H1 (cell line): ENCODE results near the gene NME7. TPM values are rescaled to one million over a fixed set of nuclear protein-coding genes. Genes with fewer than 3 reads are reported as not detected.

Experiments used
- CTCF ChIA-PET: fragments of 300-600 bp; sonication (Branson Sonifier 250); formaldehyde crosslinking; loops from one replicate; lab custom pipeline; 2021; ENCODE audit not compliant: partially characterized antibody; lab: Charles Lee
- POLR2A ChIA-PET: fragments of 300-600 bp; sonication (Branson Sonifier 250); formaldehyde crosslinking; loops from one replicate; lab custom pipeline; 2021; ENCODE audit warnings: inconsistent platforms; ENCODE audit not compliant: partially characterized antibody; lab: Charles Lee
- DNase-seq, 2 experiments: peaks; one replicate each; pipeline versions ENCODE4 v3.0.0 to v3.0.0-alpha.2; 2010 to 2022; ENCODE audit warnings: low spot score in 2 of 2, low read depth in 1 of 2, mixed read lengths in 1 of 2
- FAIRE-seq: peaks from 2 replicates; lab custom pipeline; 2011; peaks lifted over from hg19 to GRCh38; lab: Jason Lieb, UNC
- H2AFZ ChIP-seq: 2 replicates; pipeline ENCODE4 v1.8.1; 2012; ENCODE audit warnings: low read length, inconsistent platforms
- H2AK5ac ChIP-seq: 2 replicates; pipeline ENCODE4 v1.6.1; 2013; ENCODE audit warnings: low read depth, low read length
- H2BK120ac ChIP-seq: replicated peaks from 2 replicates; pipeline ENCODE3; 2013; ENCODE audit warnings: low read depth, low read length, inconsistent platforms
- H2BK12ac ChIP-seq: 2 replicates; pipeline ENCODE4 v1.6.1; 2013; ENCODE audit warnings: low read depth, low read length
- H2BK15ac ChIP-seq: 2 replicates; pipeline ENCODE4 v1.6.1; 2013; ENCODE audit warnings: low read length
- H2BK20ac ChIP-seq: 2 replicates; pipeline ENCODE4 v1.6.1; 2013; ENCODE audit warnings: low read length
- H2BK5ac ChIP-seq: 2 replicates; pipeline ENCODE4 v1.6.1; 2013; ENCODE audit warnings: low read depth, low read length
- H3K14ac ChIP-seq: 2 replicates; pipeline ENCODE4 v1.6.1; 2013; ENCODE audit warnings: inconsistent platforms; ENCODE audit not compliant: insufficient read length
- H3K18ac ChIP-seq: 2 replicates; pipeline ENCODE4 v1.6.1; 2013; ENCODE audit warnings: low read length; ENCODE audit errors: extremely low read depth
- H3K23ac ChIP-seq: 2 replicates; pipeline ENCODE4 v1.6.1; 2013; ENCODE audit warnings: inconsistent platforms; ENCODE audit not compliant: insufficient read length
- H3K23me2 ChIP-seq: 2 replicates; pipeline ENCODE4 v1.6.1; 2013; ENCODE audit warnings: low read depth, low read length
- H3K27ac ChIP-seq: 2 replicates; pipeline ENCODE4 v1.6.1; 2011; ENCODE audit warnings: low read depth, low read length, inconsistent platforms
- H3K27me3 ChIP-seq, 4 experiments: replicated peaks in 1 of 4; 1 replicate in 1 of 4; 2 replicates in 3 of 4; pipeline versions ENCODE4 v1.6.1 to v1.8.1; 2011 to 2013; ENCODE audit warnings: low read length in 3 of 4, mild to moderate bottlenecking in 3 of 4, inconsistent platforms in 2 of 4, mixed read lengths in 2 of 4, moderate library complexity in 1 of 4; ENCODE audit not compliant: control insufficient read depth in 3 of 4, insufficient read depth in 3 of 4; ENCODE audit errors: extremely low read depth in 1 of 4
- H3K36me3 ChIP-seq, 4 experiments: 2 replicates each; pipeline versions ENCODE4 v1.6.1 to v1.8.1; 2011 to 2013; ENCODE audit warnings: mild to moderate bottlenecking in 4 of 4, low read length in 3 of 4, moderate library complexity in 2 of 4, control low read depth in 1 of 4, inconsistent platforms in 1 of 4; ENCODE audit not compliant: insufficient read depth in 4 of 4, control insufficient read depth in 2 of 4
- H3K4ac ChIP-seq: replicated peaks from 2 replicates; pipeline ENCODE3; 2013; ENCODE audit warnings: low read length, low read depth, mixed read lengths, inconsistent platforms; ENCODE audit not compliant: insufficient read length
- H3K4me1 ChIP-seq, 4 experiments: replicated peaks in 1 of 4; 1 replicate in 1 of 4; 2 replicates in 3 of 4; pipeline versions ENCODE4 v1.6.1 to v1.8.1; 2011 to 2013; ENCODE audit warnings: low read length in 3 of 4, inconsistent platforms in 2 of 4, mixed read lengths in 1 of 4; ENCODE audit not compliant: insufficient read depth in 4 of 4, control insufficient read depth in 3 of 4
- H3K4me2 ChIP-seq, 2 experiments: 2 replicates each; pipeline versions ENCODE4 v1.6.1 to v1.8.1; 2011 to 2013; ENCODE audit warnings: low read depth in 2 of 2, low read length in 2 of 2, control low read depth in 1 of 2, inconsistent platforms in 1 of 2, mild to moderate bottlenecking in 1 of 2; ENCODE audit not compliant: insufficient read depth in 1 of 2
- H3K4me3 ChIP-seq, 4 experiments: fragments of 200-600, 300-600 bp in 1 of 4; sonication (generic), shearing (Covaris generic), sonication (Bioruptor Twin) in 1 of 4; 2 replicates each; pipeline versions ENCODE4 v1.5.1 to v1.8.1; 2011 to 2016; ENCODE audit warnings: low read length in 4 of 4, low read depth in 3 of 4, control low read depth in 2 of 4, inconsistent platforms in 2 of 4, mild to moderate bottlenecking in 2 of 4, mixed read lengths in 1 of 4, moderate library complexity in 1 of 4; ENCODE audit not compliant: insufficient read depth in 2 of 4; ENCODE audit errors: extremely low read depth in 1 of 4
- H3K56ac ChIP-seq: replicated peaks from 2 replicates; pipeline ENCODE3; 2013; ENCODE audit warnings: low read depth, mild to moderate bottlenecking, mixed read lengths, low read length, inconsistent platforms; ENCODE audit not compliant: insufficient read length
- H3K79me1 ChIP-seq: 2 replicates; pipeline ENCODE4 v1.6.1; 2013; ENCODE audit warnings: low read depth, low read length, control low read depth
- H3K79me2 ChIP-seq, 2 experiments: 2 replicates each; pipeline versions ENCODE4 v1.6.1 to v1.8.1; 2012 to 2013; ENCODE audit warnings: low read length in 2 of 2, mild to moderate bottlenecking in 2 of 2, inconsistent platforms in 1 of 2; ENCODE audit not compliant: insufficient read depth in 2 of 2, control insufficient read depth in 1 of 2
- H3K9ac ChIP-seq, 4 experiments: replicated peaks in 1 of 4; 1 replicate in 1 of 4; 2 replicates in 3 of 4; pipeline versions ENCODE4 v1.6.1 to v1.8.1; 2011 to 2013; ENCODE audit warnings: low read depth in 3 of 4, low read length in 3 of 4, control low read depth in 2 of 4, mild to moderate bottlenecking in 2 of 4, moderate library complexity in 2 of 4, inconsistent platforms in 1 of 4; ENCODE audit errors: extremely low read depth in 1 of 4
- H3K9me3 ChIP-seq, 2 experiments: 2 replicates each; pipeline versions ENCODE4 v1.6.1 to v1.8.1; 2012 to 2013; ENCODE audit warnings: mild to moderate bottlenecking in 2 of 2, moderate library complexity in 2 of 2, control low read depth in 1 of 2, inconsistent platforms in 1 of 2, low read depth in 1 of 2, low read length in 1 of 2, mixed read lengths in 1 of 2; ENCODE audit not compliant: insufficient read depth in 2 of 2
- H4K20me1 ChIP-seq, 2 experiments: replicated peaks in 1 of 2; 2 replicates each; pipeline versions ENCODE3 to v1.8.1; 2011 to 2013; ENCODE audit warnings: inconsistent platforms in 2 of 2, low read length in 2 of 2, mild to moderate bottlenecking in 1 of 2; ENCODE audit not compliant: insufficient read depth in 2 of 2, control insufficient read depth in 1 of 2
- H4K5ac ChIP-seq: 2 replicates; pipeline ENCODE4 v1.6.1; 2013; ENCODE audit warnings: low read length, low read depth, mixed read lengths, inconsistent platforms; ENCODE audit not compliant: insufficient read length
- H4K8ac ChIP-seq: 2 replicates; pipeline ENCODE4 v1.8.0; 2013; ENCODE audit warnings: mild to moderate bottlenecking, moderate library complexity, low read length, inconsistent platforms; ENCODE audit not compliant: insufficient read depth; ENCODE audit errors: extremely low read depth
- H4K91ac ChIP-seq: replicated peaks from 2 replicates; pipeline ENCODE3; 2013; ENCODE audit warnings: low read length, mixed read lengths, inconsistent platforms; ENCODE audit not compliant: insufficient read length
- CHD2 ChIP-seq: IDR thresholded peaks from 2 replicates; pipeline ENCODE4 v1.6.1; 2012; ENCODE audit warnings: low read length, improper control_type of control experiment
- EP300 ChIP-seq, 2 experiments: IDR thresholded peaks; 1 replicate in 1 of 2; 2 replicates in 1 of 2; pipeline ENCODE4 v1.6.1; 2011 to 2012; ENCODE audit warnings: low read depth in 2 of 2, low read length in 2 of 2, mild to moderate bottlenecking in 2 of 2, borderline replicate concordance in 1 of 2, inconsistent platforms in 1 of 2, moderate library complexity in 1 of 2
- GABPA ChIP-seq: IDR thresholded peaks from 2 replicates; pipeline ENCODE4 v1.6.1; 2011; ENCODE audit warnings: mild to moderate bottlenecking, low read length, moderate library complexity, borderline replicate concordance; ENCODE audit not compliant: insufficient read depth
- SRF ChIP-seq: IDR thresholded peaks from 2 replicates; pipeline ENCODE4 v1.6.1; 2011; ENCODE audit warnings: mild to moderate bottlenecking, low read depth, low read length, moderate library complexity
- SUZ12 ChIP-seq: fragments of 200-600 bp; sonication (generic); IDR thresholded peaks from 2 replicates; pipeline ENCODE4 v1.6.1; 2012; ENCODE audit warnings: mild to moderate bottlenecking, inconsistent platforms, low read length, moderate library complexity, mixed read lengths
- YY1 ChIP-seq: IDR thresholded peaks from 2 replicates; pipeline ENCODE4 v1.6.1; 2011; ENCODE audit warnings: low read depth, mild to moderate bottlenecking, low read length
- WGBS, 2 experiments: shearing (Covaris generic) in 1 of 2; methylation state at CpG; one replicate each; pipeline versions ENCODE4 v1.1.6 to v1.1.7; 2013 to 2015; ENCODE audit warnings: low lambda C conversion rate in 2 of 2, mixed read lengths in 2 of 2, inconsistent platforms in 1 of 2, low coverage in 1 of 2, missing lambda C conversion rate in 1 of 2; ENCODE audit not compliant: insufficient replicate concordance in 2 of 2, insufficient coverage in 1 of 2, insufficient read length in 1 of 2; ENCODE audit errors: extremely low coverage in 1 of 2, missing lambda C conversion rate in 1 of 2; 5-methylcytosine and 5-hydroxymethylcytosine counted together
- polyA plus RNA-seq, 7 experiments: library from polyadenylated mRNA; depleted of rRNA in 3 of 7; stranded (reverse) in 5 of 7; unstranded in 2 of 7; fragments of >200 nt in 5 of 7; fragments of 200-250 nt in 2 of 7; gene quantifications; 1 replicate in 5 of 7; 2 replicates in 1 of 7; 4 replicates in 1 of 7; pipeline versions ENCODE4 v1.2.1 to v1.2.3, GENCODE V29; 2011 to 2013; ENCODE audit warnings: missing spikeins in 2 of 7, mixed read lengths in 2 of 7
- total RNA-seq: library from RNA; stranded (reverse); fragmentation: NEBNext Ultra II Directional; extraction: Animal tissue kit (Norgen Biotek cat#: 25700); gene quantifications from 2 replicates; pipeline ENCODE4 v1.2.1, GENCODE V29; 2021
- TF ChIP-seq, protein P1 (sequence below): IDR thresholded peaks from 2 replicates; pipeline ENCODE4 v1.6.1; 2011; ENCODE audit warnings: low read depth, mild to moderate bottlenecking, low read length; ENCODE audit not compliant: insufficient read depth

NME7 gene
- total and polyA plus RNA-seq, 2 of the 8 experiments (the other 6 are each of a cell fraction or from before 2014, with no cell fraction given), result 11.6 to 28.5 TPM

DNA sequence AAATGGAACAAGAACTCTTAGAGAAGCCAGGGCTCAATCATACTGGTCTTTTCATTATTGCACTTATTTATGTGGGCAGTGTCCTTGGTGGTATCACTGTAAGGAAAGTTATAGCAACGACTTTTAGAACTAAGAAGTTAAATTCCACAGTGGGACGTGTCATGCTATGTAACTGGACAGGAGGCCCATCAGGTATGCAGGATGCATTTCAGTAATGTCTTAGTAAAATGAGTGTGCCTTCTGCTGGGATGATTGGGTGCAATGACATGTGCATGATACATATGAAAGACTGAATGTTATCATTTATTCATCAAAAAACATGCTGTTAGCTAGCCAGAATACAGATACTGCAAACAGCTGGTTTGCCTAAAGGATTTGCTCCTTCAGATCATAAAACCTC is 268.0 kb downstream of the NME7 start:
- Histone ChIP-seq H3K4me3 (no peak overlapping the region), H3K36me3 (no peaks in the 10 kb centered on the region), H3K4me2 (no peak overlapping the region), H3K4me1 (peaks cover 0 to 1% (median under 1%) of the 10 kb centered on the region in 4 experiments; a peak in 2 of 7 replicates), H3K23ac (no peak overlapping the region), H2AFZ (no peak overlapping the region), H3K79me2 (no peaks in the 10 kb centered on the region), H2BK12ac (no peak overlapping the region), H2BK5ac (no peak overlapping the region), H3K18ac (no peak overlapping the region), H4K91ac (no peak overlapping the region), H2BK20ac (no peak overlapping the region), H3K9me3 (no peaks in the 10 kb centered on the region), H3K56ac (no peak overlapping the region), H3K23me2 (no peaks in the 10 kb centered on the region), H4K20me1 (no peaks in the 10 kb centered on the region), H4K8ac (no peak overlapping the region), H3K79me1 (no peaks in the 10 kb centered on the region), H3K27ac (no peak overlapping the region), H3K27me3 (no peaks in the 10 kb centered on the region; a peak in 2 of 7 replicates), H3K9ac (no peak overlapping the region), H3K4ac (no peak overlapping the region), H2BK120ac (no peak overlapping the region), H2BK15ac (no peak overlapping the region), H3K14ac (no peak overlapping the region), H4K5ac (no peak overlapping the region), H2AK5ac (no peak overlapping the region)
- DNase-seq (no peak), FAIRE-seq (no peak)
- 88% methylated on average over 2 of the region's 2 CpGs; no CpG with 5 or more reads in 1 of the 2 experiments for WGBS, 2 experiments
- TF ChIP-seq EP300 (IDR thresholded peaks at IDR 0.05; ENCODE audit: borderline replicate concordance in 1 of 2, low read depth in 2 of 2, low read length in 2 of 2) (no peak), YY1 (no peak), GABPA (no peak), SRF (no peak), CHD2 (no peak), SUZ12 (no peak)
- TF ChIP-seq, protein P1, sequence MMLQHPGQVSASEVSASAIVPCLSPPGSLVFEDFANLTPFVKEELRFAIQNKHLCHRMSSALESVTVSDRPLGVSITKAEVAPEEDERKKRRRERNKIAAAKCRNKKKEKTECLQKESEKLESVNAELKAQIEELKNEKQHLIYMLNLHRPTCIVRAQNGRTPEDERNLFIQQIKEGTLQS, result no peak
- ChIA-PET POLR2A (no interaction called here), CTCF (interaction anchor here (1.5 kb wide), 1 partner anchor 10 kb away, joined by 3 read pairs; no protein-coding TSS in a partner anchor)
